Muscle of leg (tissue), 11 donors: ENCODE data around the gene CYP2W1. TPM values are rescaled to one million over a fixed set of nuclear protein-coding genes. Genes with fewer than 3 reads are reported as not detected.
"Not testable (repeated sequence)": the region's sequence is repeated elsewhere in the genome, so short reads cannot be mapped to it uniquely, and the experiment has no call there.

Experiments used
- DNase-seq: peaks from one replicate; pipeline ENCODE4 v3.0.0; 2013
- H3K27ac ChIP-seq: one replicate; pipeline ENCODE4 v1.5.1; 2013; ENCODE audit warnings: mild to moderate bottlenecking, low read length, control low read depth
- H3K27me3 ChIP-seq: one replicate; pipeline ENCODE4 v1.6.1; 2013; ENCODE audit warnings: low read length; ENCODE audit not compliant: control insufficient read depth, insufficient read depth
- H3K36me3 ChIP-seq: one replicate; pipeline ENCODE4 v1.6.1; 2013; ENCODE audit warnings: low read length; ENCODE audit not compliant: control insufficient read depth, insufficient read depth
- H3K4me1 ChIP-seq: one replicate; pipeline ENCODE4 v1.6.1; 2013; ENCODE audit warnings: low read length; ENCODE audit not compliant: control insufficient read depth, insufficient read depth
- H3K4me3 ChIP-seq: one replicate; pipeline ENCODE4 v1.5.1; 2013; ENCODE audit warnings: low read length, control low read depth
- H3K9me3 ChIP-seq: replicated peaks from 2 replicates; pipeline ENCODE4 v1.6.1; 2013; ENCODE audit warnings: low read depth, low read length; ENCODE audit not compliant: control insufficient read depth
- WGBS: methylation state at CpG from one replicate; pipeline ENCODE4 v1.1.5; 2013; ENCODE audit warnings: missing lambda C conversion rate; ENCODE audit not compliant: insufficient coverage; 5-methylcytosine and 5-hydroxymethylcytosine counted together
- polyA plus RNA-seq, 8 donors: library from polyadenylated mRNA; unstranded; fragments of 120-200 nt; gene quantifications; one replicate each; pipeline versions ENCODE4 v1.2.1 to v1.2.3, GENCODE V29; 2013; ENCODE audit warnings: inconsistent platforms in 1 of 8, low replicate concordance in 1 of 8; ENCODE audit not compliant: insufficient read length in 8 of 8, insufficient read depth in 1 of 8
- total RNA-seq: library from RNA; stranded (reverse); fragments of 120-200 nt; gene quantifications from one replicate; pipeline ENCODE4 v1.2.4, GENCODE V29; 2013

The CYP2W1 gene
- total and polyA plus RNA-seq, 9 donors, result 0.62 to 26.3 (median 0.84) TPM

DNA sequence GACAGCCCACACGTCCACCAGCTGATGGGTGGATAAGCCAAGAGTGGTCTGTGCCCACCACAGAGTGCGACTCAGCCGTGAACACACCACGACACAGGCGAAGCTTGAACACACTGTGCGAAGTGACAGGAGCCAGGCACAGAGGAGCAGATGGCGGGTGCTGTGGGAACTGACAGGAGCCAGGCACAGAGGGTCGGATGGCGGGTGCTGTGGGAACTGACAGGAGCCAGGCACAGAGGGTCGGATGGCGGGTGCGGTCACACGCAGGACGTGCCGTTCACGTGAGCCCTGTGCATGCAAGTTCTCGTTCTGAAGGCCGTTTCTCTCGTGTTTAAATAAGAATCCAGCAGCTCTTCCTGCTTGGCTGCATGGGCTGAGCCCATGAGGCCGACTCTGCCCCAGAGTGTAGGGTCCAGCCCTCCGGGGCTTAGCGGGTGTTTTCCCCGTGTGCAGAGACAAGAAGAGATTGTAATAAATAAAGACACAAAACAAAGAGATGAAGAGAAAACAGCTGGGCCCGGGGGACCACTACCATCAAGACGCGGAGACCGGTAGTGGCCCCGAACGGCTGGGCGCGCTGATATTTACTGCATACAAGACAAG lies 22.6 kb upstream of the CYP2W1 start:
- no peak for DNase-seq
- WGBS, result 63% methylated on average over 27 of the region's 31 CpGs
- Histone ChIP-seq H3K36me3 (no peaks in the 10 kb centered on the region), H3K27me3 (peaks cover 28% of the 10 kb centered on the region), H3K4me1 (peaks cover 20% of the 10 kb centered on the region), H3K27ac (no peak overlapping the region), H3K4me3 (no peak overlapping the region), H3K9me3 (no peaks in the 10 kb centered on the region)

DNA sequence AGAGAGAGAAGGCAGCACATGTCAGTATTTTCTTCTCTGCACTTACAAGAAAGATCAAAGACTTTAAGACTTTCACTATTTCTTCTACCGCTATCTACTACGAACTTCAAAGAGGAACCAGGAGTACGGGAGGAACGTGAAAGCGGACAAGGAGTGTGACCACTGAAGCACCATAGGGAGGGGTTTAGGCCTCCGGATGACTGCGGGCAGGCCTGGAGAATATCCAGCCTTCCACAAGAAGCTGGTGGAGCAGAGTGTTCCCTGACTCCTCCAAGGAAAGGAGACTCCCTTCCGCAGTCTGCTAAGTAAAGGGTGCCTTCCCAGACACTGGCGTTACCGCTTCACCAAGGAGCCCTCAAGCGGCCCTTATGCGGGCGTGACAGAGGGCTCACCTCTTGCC lies 22.0 kb upstream of the CYP2W1 start:
- H3K4me3 ChIP-seq, H3K36me3 ChIP-seq, DNase-seq, H3K9me3 ChIP-seq, H3K27ac ChIP-seq: not testable (repeated sequence)
- H3K4me1 ChIP-seq, result peaks cover 24% of the 10 kb centered on the region
- no CpG with 5 or more reads among the region's 13 CpGs for WGBS
- peaks cover 22% of the 10 kb centered on the region for H3K27me3 ChIP-seq

DNA sequence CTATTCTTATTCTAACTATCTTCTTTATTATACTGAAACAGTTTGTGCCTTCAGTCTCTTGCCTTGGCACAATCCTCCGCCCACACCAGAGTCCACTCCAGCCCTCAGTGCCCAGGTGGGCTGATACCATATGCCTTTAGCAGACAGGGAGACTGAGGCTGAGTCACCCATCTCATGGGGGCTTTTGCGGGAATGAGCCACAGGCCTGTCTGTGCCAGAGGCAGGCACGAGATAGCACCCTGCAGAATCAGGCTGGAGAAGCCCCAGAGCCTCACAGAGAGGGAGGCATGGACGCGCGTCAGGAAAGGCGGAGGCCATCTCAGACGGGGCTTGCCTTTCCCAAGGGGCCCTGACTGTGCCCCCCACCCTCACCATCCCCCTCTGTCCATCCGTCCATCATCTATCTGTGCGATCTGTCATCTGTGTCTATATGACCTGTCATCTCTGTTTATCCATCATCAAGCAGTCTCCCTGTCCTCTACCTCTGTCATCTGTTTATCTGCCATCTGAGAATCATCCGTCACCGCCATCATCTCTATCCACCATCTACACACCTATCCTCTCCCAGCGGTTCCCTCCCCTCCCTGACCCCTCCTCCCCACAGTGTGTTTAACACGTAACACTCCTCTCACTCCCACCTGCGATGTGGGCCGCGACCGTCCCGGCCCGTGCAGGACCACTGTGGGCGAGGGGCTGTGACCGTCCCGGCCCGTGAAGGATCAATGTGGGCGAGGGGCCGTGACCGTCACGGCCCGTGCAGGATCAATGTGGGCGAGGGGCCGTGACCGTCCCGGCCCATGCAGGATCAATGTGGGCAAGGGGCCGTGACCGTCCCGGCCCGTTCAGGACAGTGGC lies 21.2 kb upstream of the CYP2W1 start:
- no peak overlapping the region for H3K4me3 ChIP-seq
- H3K9me3 ChIP-seq, result no peaks in the 10 kb centered on the region
- no peak overlapping the region for H3K27ac ChIP-seq
- H3K36me3 ChIP-seq, result peaks cover 1% of the 10 kb centered on the region
- H3K4me1 ChIP-seq, result peaks cover 24% of the 10 kb centered on the region
- DNase-seq, result no peak
- H3K27me3 ChIP-seq, result peaks cover 20% of the 10 kb centered on the region
- WGBS, result 86% methylated on average over 36 of the region's 37 CpGs

DNA sequence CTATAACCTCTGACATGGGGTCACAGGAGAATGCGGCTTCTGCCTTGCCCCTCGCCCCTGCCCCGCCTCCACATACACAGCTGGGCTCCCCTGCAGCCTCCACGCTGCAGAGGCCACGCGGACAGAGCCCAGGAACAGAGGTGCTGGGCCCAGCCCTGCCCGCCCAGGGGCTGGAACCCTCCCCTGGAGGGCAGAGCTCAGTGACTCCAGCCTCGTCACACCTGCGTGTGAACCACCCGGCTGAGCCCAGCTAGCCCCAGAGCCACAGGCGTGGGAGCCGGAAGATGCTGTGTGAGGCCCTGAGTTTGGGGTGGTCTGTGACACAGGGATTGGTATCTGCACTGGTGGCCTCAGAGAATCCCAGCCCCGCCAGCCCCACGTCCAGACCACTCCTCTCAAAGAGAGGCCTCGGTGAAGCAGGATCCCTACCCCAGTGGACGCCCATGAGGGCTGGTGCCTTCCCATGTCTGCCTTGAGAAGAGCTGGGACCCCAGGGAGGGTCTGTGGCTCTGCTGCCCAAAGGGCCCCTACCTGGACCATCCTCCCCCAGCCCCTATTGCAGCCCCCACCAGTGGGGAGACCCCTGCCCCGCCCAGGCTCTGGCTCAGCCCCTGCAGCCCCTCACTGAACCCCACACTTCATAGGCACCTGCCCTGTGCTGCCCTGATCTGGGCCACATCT lies 20.4 kb upstream of the CYP2W1 start:
- DNase-seq, result no peak
- Histone ChIP-seq H3K36me3 (peaks cover 9% of the 10 kb centered on the region), H3K9me3 (no peaks in the 10 kb centered on the region), H3K27me3 (peaks cover 15% of the 10 kb centered on the region), H3K4me1 (peaks cover 24% of the 10 kb centered on the region), H3K27ac (no peak overlapping the region), H3K4me3 (no peak overlapping the region)
- 87% methylated on average over 8 of the region's 17 CpGs for WGBS

DNA sequence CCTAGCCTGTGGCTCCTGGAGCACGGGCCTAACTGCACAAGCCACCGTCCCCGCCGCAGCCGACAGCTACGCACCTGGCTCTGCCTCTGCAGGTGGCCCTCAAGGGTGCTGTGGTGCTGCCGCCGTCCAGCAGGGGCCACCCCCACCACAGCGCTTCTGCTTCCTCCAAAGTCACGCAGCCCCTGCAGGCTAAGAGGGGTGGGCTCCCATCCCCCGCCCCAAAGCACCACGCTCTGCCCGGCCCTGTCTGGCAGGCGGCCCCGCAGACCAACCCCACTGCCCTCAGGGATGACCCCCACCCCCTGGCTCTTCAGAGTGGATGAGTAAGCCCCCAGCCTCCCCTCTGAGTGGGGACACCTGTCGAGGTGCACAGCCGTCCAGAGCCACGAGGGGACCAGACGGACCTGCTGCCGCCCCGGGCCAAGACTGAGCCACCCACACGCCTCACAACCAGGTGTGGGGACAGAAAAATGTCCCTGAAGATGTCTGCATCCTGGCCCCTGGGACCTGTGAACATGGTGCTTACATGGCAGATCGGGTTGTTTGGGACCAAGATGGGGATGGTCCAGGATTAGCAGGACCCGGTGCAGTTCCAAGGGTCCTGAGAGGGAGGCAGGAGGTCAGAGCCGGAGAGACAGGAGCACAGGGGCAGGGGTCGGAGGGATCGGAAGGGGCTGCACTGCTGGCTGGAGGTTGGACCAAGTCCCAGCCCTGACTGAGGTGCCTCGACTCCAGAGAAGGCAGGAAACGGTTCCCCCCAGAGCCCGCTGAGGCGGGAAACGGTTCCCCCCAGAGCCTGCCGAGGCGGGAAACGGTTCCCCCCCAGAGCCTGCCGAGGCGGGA lies 19.5 kb upstream of the CYP2W1 start:
- Histone ChIP-seq H3K4me3 (no peak overlapping the region), H3K36me3 (peaks cover 18% of the 10 kb centered on the region), H3K27ac (no peak overlapping the region), H3K4me1 (peaks cover 32% of the 10 kb centered on the region), H3K9me3 (no peaks in the 10 kb centered on the region), H3K27me3 (peaks cover 15% of the 10 kb centered on the region)
- 27% methylated on average over 29 of the region's 37 CpGs for WGBS
- DNase-seq, result no peak

DNA sequence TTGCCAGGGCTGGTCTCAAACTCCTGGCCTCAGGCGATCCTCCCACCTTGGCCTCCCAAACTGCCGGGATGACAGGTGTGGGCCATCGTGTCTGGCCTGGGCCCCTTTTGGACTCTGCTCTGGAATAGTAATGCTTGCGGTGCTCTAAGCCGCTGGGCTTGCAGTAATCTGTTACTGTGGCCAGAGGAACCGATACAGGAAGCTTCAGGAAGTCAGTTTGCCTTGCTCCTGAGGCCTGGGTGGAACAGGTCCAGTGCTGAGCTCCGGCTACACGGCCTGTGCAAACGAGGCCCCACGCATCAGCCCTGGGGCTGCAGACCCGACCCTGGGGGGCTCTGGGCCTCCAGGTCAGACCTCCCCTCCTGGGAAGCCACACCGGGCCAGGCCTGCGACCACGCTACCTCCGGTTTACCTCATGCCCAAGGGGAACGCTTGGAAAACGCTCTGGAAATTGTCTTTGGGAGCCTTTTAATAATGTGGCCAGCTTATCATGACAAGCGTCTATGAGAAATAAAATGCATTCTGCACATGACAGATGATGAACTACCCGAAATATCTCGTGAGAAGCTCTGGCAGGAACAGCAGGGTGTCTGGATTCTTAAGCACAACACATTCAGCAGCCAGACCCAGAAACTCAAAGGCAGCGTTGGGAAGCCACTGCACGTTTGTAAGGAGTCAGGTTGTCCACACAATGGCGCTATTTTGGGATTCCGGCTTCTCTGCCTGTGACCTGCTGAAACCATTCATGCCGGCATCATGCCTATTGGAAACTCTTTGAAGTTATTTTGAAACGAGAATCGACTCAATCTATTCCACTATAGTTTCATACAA lies 18.4 kb upstream of the CYP2W1 start:
- Histone ChIP-seq H3K4me1 (peaks cover 33% of the 10 kb centered on the region), H3K27ac (peak overlapping the region; percentile 52), H3K36me3 (peaks cover 29% of the 10 kb centered on the region), H3K9me3 (no peaks in the 10 kb centered on the region), H3K27me3 (peaks cover 13% of the 10 kb centered on the region), H3K4me3 (no peak overlapping the region)
- DNase-seq, result peak; percentile 86
- 24% methylated on average over 25 of the region's 27 CpGs for WGBS

DNA sequence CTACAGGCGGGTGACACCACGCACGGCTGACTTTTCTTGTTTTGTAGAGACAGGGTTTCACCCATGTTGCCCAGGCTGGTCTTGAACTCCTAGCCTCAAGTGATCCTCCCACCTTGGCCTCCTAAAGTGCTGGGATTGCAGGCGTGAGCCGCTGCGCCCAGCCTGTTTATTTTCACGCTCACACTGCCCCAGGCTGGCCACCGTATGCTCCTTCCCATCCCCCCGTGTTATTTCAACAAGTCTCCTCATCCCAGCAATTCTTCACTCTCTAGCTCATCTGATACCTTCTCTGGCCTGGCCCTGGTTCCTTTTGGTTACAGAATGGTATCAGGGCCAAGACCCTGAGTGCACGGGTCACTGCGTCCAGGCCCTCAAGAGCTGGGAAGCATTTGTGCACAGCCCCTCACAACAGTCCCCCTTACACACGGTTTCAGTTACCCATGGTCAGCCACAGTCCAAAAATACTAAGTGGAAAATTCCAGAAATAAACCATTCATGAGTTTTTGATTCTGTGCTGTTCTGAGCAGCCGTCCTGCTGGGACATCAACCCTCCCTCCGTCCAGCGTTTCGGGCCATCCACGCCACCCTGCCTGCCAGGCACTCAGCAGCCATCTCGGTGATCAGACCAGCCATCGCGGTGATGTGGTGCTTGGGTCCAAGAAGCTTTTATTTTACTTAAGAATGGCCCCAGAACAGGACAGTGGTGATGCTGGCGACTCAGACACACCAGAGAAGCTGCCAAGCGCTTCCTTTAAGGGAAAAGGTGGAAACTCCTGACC lies 16.5 kb upstream of the CYP2W1 start:
- H3K27ac ChIP-seq, result no peak overlapping the region
- DNase-seq, result no peak

DNA sequence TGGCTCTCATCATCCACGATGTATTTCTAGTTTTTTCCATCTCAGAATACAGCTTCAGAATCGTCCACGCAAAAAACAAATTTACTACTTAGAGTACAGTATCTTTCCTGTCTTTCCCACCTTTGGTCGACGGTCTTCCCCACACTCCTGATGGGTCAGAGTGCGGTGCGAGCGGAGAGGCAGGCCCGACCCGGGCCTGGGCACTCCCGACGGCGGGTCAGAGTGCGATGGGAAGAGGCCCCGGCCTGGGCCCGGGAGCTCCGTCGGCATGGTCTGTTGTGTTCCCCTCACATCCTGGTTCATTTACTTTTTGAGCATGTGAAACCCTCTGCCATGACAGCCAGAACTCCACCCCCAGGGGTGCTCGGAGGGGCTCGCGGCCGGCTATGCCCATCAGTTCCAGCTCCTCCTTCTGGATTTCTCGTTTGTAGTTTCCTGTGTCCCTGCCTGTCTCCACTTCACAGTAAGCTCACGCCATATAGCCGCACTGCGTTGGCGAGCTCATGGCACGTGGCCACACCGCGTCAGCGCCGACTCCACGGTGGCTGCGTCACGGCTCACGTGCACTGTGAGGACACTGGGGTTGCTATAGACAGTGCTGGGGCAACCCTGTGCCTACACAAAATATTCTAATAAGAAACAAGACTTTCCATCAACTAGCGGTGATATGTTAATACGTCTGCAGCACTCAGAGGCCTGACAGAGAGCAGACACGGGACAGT lies 15.5 kb upstream of the CYP2W1 start:
- Histone ChIP-seq H3K36me3 (peaks cover 50% of the 10 kb centered on the region), H3K27ac (no peak overlapping the region), H3K9me3 (no peaks in the 10 kb centered on the region), H3K4me1 (peaks cover 33% of the 10 kb centered on the region), H3K4me3 (no peak overlapping the region), H3K27me3 (peaks cover 6% of the 10 kb centered on the region)
- no peak for DNase-seq
- 81% methylated on average over 38 of the region's 39 CpGs for WGBS

More for the DNA sequence above, 16.5 kb upstream of the CYP2W1 start:
- Histone ChIP-seq H3K27me3 (peaks cover 8% of the 10 kb centered on the region), H3K4me1 (peaks cover 33% of the 10 kb centered on the region), H3K4me3 (no peak overlapping the region), H3K36me3 (peaks cover 42% of the 10 kb centered on the region), H3K9me3 (no peaks in the 10 kb centered on the region)
- 73% methylated on average over 17 of the region's 22 CpGs for WGBS
